OCI-LY1 (cell line): Measurements from ENCODE around the gene CBFA2T3.

Experiments
- CTCF ChIP-seq: fragments of 200-600 bp; sonication (generic), shearing (Covaris generic); IDR thresholded peaks from 2 replicates; pipeline ENCODE4 v1.5.1; 2017; ENCODE audit warnings: mild to moderate bottlenecking, antibody characterized with exemption, low read length, moderate library complexity, mixed read lengths
- EZH2 ChIP-seq: fragments of 200-600 bp; sonication (generic), shearing (Covaris generic); IDR thresholded peaks from 2 replicates; pipeline ENCODE4 v1.8.0; 2017; ENCODE audit warnings: borderline replicate concordance, mixed run types, mild to moderate bottlenecking, antibody characterized with exemption, low read length, moderate library complexity, mixed read lengths

GRCh38 chr16:88911946-88912310 lies 65.1 kb downstream of the CBFA2T3 start:
- TF ChIP-seq CTCF (no peak), EZH2 (no peak)
